ENCODE data around the gene PEA15.
A peak's percentile ranks its signal among the peaks of the same experiment; 100 is the strongest.

PEA15 gene

GRCh38 chr1:160221089-160221488 lies 15.9 kb downstream of the PEA15 start:
- Histone ChIP-seq H3K27ac (ENCODE audit: low read length) (peak overlapping the region; percentile 18), H3K9me3 (ENCODE audit: control insufficient read depth in 2 of 2, low read length in 2 of 2) (no peaks in the 10 kb centered on the region), H3K9ac (ENCODE audit: low read length in 2 of 2) (peak overlapping the region in 1 of 2 donors; percentile 36), H3K4me1 (ENCODE audit: control insufficient read depth, insufficient read depth, low read length) (peaks cover 36% of the 10 kb centered on the region), H3K4me3 (ENCODE audit: low read length in 2 of 2) (no peak overlapping the region), H3K36me3 (ENCODE audit: control insufficient read depth in 2 of 2, insufficient read depth in 2 of 2, low read length in 2 of 2) (peaks cover 55 to 69% of the 10 kb centered on the region in 2 donors), H3K27me3 (ENCODE audit: control insufficient read depth in 1 of 2, insufficient read depth in 2 of 2, low read length in 2 of 2) (no peaks in the 10 kb centered on the region)

DNA sequence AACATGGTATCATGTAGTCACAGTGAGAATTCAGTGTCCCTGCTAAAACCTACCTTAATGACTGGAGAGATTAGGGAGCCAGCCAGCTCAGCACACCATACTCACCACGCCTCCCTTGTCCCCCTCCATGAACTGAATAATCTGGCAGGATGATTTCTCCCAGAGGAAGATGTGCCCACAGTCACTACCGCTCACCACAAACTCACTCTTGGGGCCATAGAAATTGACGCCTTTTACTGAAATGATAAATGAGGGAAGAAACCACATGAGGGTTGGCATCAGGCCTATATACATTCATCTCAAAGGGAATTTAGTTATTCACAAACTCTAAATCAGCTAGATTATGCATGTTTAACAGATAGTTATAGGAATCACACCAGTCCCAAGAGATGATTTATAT lies 17.4 kb downstream of the PEA15 start:
- Histone ChIP-seq H3K9ac (ENCODE audit: low read length in 2 of 2) (no peak overlapping the region), H3K4me3 (ENCODE audit: low read length in 2 of 2) (no peak overlapping the region), H3K36me3 (ENCODE audit: control insufficient read depth in 2 of 2, insufficient read depth in 2 of 2, low read length in 2 of 2) (peaks cover 64 to 72% of the 10 kb centered on the region in 2 donors), H3K9me3 (ENCODE audit: control insufficient read depth in 2 of 2, low read length in 2 of 2) (no peaks in the 10 kb centered on the region), H3K4me1 (ENCODE audit: control insufficient read depth, insufficient read depth, low read length) (peaks cover 28% of the 10 kb centered on the region), H3K27ac (ENCODE audit: low read length) (no peak overlapping the region), H3K27me3 (ENCODE audit: control insufficient read depth in 1 of 2, insufficient read depth in 2 of 2, low read length in 2 of 2) (no peaks in the 10 kb centered on the region)

DNA sequence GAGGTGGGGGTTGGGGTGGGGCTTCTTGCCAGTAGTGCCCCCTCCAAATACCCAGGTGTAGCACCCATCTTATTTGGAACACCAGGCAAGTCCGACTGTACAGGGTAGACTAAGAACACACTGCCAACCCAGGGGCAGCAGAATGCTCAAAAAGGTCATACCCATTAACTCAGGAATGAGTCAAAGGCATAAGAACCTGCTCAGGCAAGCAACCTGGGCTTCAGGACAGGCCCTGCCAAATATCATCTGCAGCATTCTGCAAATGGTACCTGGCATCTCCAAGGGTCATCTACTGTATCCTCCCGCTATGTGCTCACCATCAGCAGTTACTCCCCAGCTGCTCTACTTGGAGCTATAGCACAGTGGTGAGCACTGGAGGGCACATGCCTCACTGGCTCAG lies 19.4 kb downstream of the PEA15 start:
- Histone ChIP-seq H3K4me3 (ENCODE audit: low read length in 2 of 2) (no peak overlapping the region), H3K9ac (ENCODE audit: low read length in 2 of 2) (no peak overlapping the region), H3K27me3 (ENCODE audit: control insufficient read depth in 1 of 2, insufficient read depth in 2 of 2, low read length in 2 of 2) (no peaks in the 10 kb centered on the region), H3K27ac (ENCODE audit: low read length) (no peak overlapping the region), H3K4me1 (ENCODE audit: control insufficient read depth, insufficient read depth, low read length) (peaks cover 7% of the 10 kb centered on the region), H3K9me3 (ENCODE audit: control insufficient read depth in 2 of 2, low read length in 2 of 2) (no peaks in the 10 kb centered on the region), H3K36me3 (ENCODE audit: control insufficient read depth in 2 of 2, insufficient read depth in 2 of 2, low read length in 2 of 2) (peaks cover 71% of the 10 kb centered on the region in 2 donors)

DNA sequence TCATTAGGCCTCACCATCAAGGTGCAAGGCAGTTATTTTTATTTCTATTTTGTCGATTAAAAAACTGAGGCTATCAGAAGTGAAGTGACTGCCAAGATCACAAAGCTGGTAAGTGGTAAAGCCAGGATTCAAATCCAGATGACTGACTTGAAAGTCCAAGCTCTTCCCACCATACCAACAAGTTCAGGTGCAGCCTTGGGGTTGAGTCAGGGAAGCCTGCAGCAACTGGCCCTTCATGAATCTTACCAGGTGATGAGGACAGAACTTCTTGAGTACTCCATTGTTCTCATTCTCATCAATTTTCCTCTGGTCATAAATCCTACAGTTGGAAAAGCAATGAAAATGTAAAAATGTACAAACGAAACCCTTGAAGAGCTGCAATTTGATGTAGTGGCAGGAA lies 20.2 kb downstream of the PEA15 start:
- no peaks in the 10 kb centered on the region for H3K4me1 ChIP-seq (ENCODE audit: control insufficient read depth, insufficient read depth, low read length)
- H3K9me3 ChIP-seq (ENCODE audit: control insufficient read depth in 2 of 2, low read length in 2 of 2) = no peaks in the 10 kb centered on the region
- H3K27me3 ChIP-seq (ENCODE audit: control insufficient read depth in 1 of 2, insufficient read depth in 2 of 2, low read length in 2 of 2) = no peaks in the 10 kb centered on the region
- no peak overlapping the region for H3K27ac ChIP-seq (ENCODE audit: low read length)
- peaks cover 73 to 74% of the 10 kb centered on the region in 2 donors for H3K36me3 ChIP-seq (ENCODE audit: control insufficient read depth in 2 of 2, insufficient read depth in 2 of 2, low read length in 2 of 2)
- no peak overlapping the region for H3K4me3 ChIP-seq (ENCODE audit: low read length in 2 of 2)
- no peak overlapping the region for H3K9ac ChIP-seq (ENCODE audit: low read length in 2 of 2)

GRCh38 chr1:160226623-160227022 lies 21.4 kb downstream of the PEA15 start:
- H3K4me3 ChIP-seq (ENCODE audit: low read length in 2 of 2) = no peak overlapping the region
- H3K9me3 ChIP-seq (ENCODE audit: control insufficient read depth in 2 of 2, low read length in 2 of 2) = no peaks in the 10 kb centered on the region
- no peak overlapping the region for H3K9ac ChIP-seq (ENCODE audit: low read length in 2 of 2)
- no peaks in the 10 kb centered on the region for H3K4me1 ChIP-seq (ENCODE audit: control insufficient read depth, insufficient read depth, low read length)
- no peaks in the 10 kb centered on the region for H3K27me3 ChIP-seq (ENCODE audit: control insufficient read depth in 1 of 2, insufficient read depth in 2 of 2, low read length in 2 of 2)
- H3K27ac ChIP-seq (ENCODE audit: low read length) = no peak overlapping the region
- peaks cover 74 to 75% of the 10 kb centered on the region in 2 donors for H3K36me3 ChIP-seq (ENCODE audit: control insufficient read depth in 2 of 2, insufficient read depth in 2 of 2, low read length in 2 of 2)

GRCh38 chr1:160227034-160227433 lies 21.9 kb downstream of the PEA15 start:
- peaks cover 70 to 75% of the 10 kb centered on the region in 2 donors for H3K36me3 ChIP-seq (ENCODE audit: control insufficient read depth in 2 of 2, insufficient read depth in 2 of 2, low read length in 2 of 2)
- H3K27ac ChIP-seq (ENCODE audit: low read length) = no peak overlapping the region
- H3K9me3 ChIP-seq (ENCODE audit: control insufficient read depth in 2 of 2, low read length in 2 of 2) = no peaks in the 10 kb centered on the region
- H3K27me3 ChIP-seq (ENCODE audit: control insufficient read depth in 1 of 2, insufficient read depth in 2 of 2, low read length in 2 of 2) = no peaks in the 10 kb centered on the region
- no peak overlapping the region for H3K9ac ChIP-seq (ENCODE audit: low read length in 2 of 2)
- H3K4me1 ChIP-seq (ENCODE audit: control insufficient read depth, insufficient read depth, low read length) = no peaks in the 10 kb centered on the region
- no peak overlapping the region for H3K4me3 ChIP-seq (ENCODE audit: low read length in 2 of 2)

- no peak overlapping the region for H3K9ac ChIP-seq (ENCODE audit: low read length in 2 of 2)
- no peaks in the 10 kb centered on the region for H3K27me3 ChIP-seq (ENCODE audit: control insufficient read depth in 1 of 2, insufficient read depth in 2 of 2, low read length in 2 of 2)
- H3K27ac ChIP-seq (ENCODE audit: low read length) = no peak overlapping the region
- no peak overlapping the region for H3K4me3 ChIP-seq (ENCODE audit: low read length in 2 of 2)
- H3K36me3 ChIP-seq (ENCODE audit: control insufficient read depth in 2 of 2, insufficient read depth in 2 of 2, low read length in 2 of 2) = peaks cover 65 to 71% of the 10 kb centered on the region in 2 donors
- H3K9me3 ChIP-seq (ENCODE audit: control insufficient read depth in 2 of 2, low read length in 2 of 2) = no peaks in the 10 kb centered on the region
- H3K4me1 ChIP-seq (ENCODE audit: control insufficient read depth, insufficient read depth, low read length) = no peaks in the 10 kb centered on the region
Measured at GRCh38 chr1:160227561-160227960, 22.4 kb downstream of the PEA15 start.

GRCh38 chr1:160228431-160228830 lies 23.2 kb downstream of the PEA15 start:
- Histone ChIP-seq H3K27me3 (ENCODE audit: control insufficient read depth in 1 of 2, insufficient read depth in 2 of 2, low read length in 2 of 2) (no peaks in the 10 kb centered on the region), H3K4me3 (ENCODE audit: low read length in 2 of 2) (no peak overlapping the region), H3K9me3 (ENCODE audit: control insufficient read depth in 2 of 2, low read length in 2 of 2) (no peaks in the 10 kb centered on the region), H3K36me3 (ENCODE audit: control insufficient read depth in 2 of 2, insufficient read depth in 2 of 2, low read length in 2 of 2) (peaks cover 58 to 64% of the 10 kb centered on the region in 2 donors), H3K9ac (ENCODE audit: low read length in 2 of 2) (no peak overlapping the region), H3K4me1 (ENCODE audit: control insufficient read depth, insufficient read depth, low read length) (no peaks in the 10 kb centered on the region), H3K27ac (ENCODE audit: low read length) (no peak overlapping the region)

GRCh38 chr1:160232911-160233310 lies 27.7 kb downstream of the PEA15 start:
- H3K27ac ChIP-seq (ENCODE audit: low read length) = no peak overlapping the region
- H3K27me3 ChIP-seq (ENCODE audit: control insufficient read depth in 1 of 2, insufficient read depth in 2 of 2, low read length in 2 of 2) = no peaks in the 10 kb centered on the region
- H3K9me3 ChIP-seq (ENCODE audit: control insufficient read depth in 2 of 2, low read length in 2 of 2) = no peaks in the 10 kb centered on the region
- no peak overlapping the region for H3K4me3 ChIP-seq (ENCODE audit: low read length in 2 of 2)
- no peak overlapping the region for H3K9ac ChIP-seq (ENCODE audit: low read length in 2 of 2)
- H3K4me1 ChIP-seq (ENCODE audit: control insufficient read depth, insufficient read depth, low read length) = no peaks in the 10 kb centered on the region
- H3K36me3 ChIP-seq (ENCODE audit: control insufficient read depth in 2 of 2, insufficient read depth in 2 of 2, low read length in 2 of 2) = peaks cover 46 to 47% of the 10 kb centered on the region in 2 donors

DNA sequence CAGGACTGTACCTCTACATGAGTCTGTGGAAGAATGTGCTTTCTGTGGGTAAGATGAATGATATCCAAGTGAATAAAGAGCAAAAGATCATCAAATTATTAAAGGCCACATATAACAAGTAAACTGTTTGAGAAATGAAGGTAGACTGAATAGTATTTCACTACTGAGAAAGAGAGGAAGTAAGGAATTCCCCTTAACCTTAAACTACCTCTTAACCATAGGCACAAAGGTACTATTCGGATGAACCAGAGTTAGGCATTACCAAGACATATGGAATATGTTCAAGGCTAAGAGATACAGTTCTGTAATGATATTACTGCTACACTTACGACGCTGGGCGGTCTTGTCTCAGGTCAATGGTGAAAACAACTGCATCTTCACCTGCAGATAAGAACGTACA lies 31.6 kb downstream of the PEA15 start:
- H3K36me3 ChIP-seq (ENCODE audit: control insufficient read depth in 2 of 2, insufficient read depth in 2 of 2, low read length in 2 of 2) = peaks cover 44 to 52% of the 10 kb centered on the region in 2 donors
- H3K9me3 ChIP-seq (ENCODE audit: control insufficient read depth in 2 of 2, low read length in 2 of 2) = no peaks in the 10 kb centered on the region
- H3K27ac ChIP-seq (ENCODE audit: low read length) = no peak overlapping the region
- no peak overlapping the region for H3K4me3 ChIP-seq (ENCODE audit: low read length in 2 of 2)
- no peaks in the 10 kb centered on the region for H3K27me3 ChIP-seq (ENCODE audit: control insufficient read depth in 1 of 2, insufficient read depth in 2 of 2, low read length in 2 of 2)
- H3K9ac ChIP-seq (ENCODE audit: low read length in 2 of 2) = no peak overlapping the region
- H3K4me1 ChIP-seq (ENCODE audit: control insufficient read depth, insufficient read depth, low read length) = no peaks in the 10 kb centered on the region

GRCh38 chr1:160237558-160237957 lies 32.4 kb downstream of the PEA15 start:
- no peak overlapping the region for H3K4me3 ChIP-seq (ENCODE audit: low read length in 2 of 2)
- no peaks in the 10 kb centered on the region for H3K9me3 ChIP-seq (ENCODE audit: control insufficient read depth in 2 of 2, low read length in 2 of 2)
- no peaks in the 10 kb centered on the region for H3K4me1 ChIP-seq (ENCODE audit: control insufficient read depth, insufficient read depth, low read length)
- H3K27me3 ChIP-seq (ENCODE audit: control insufficient read depth in 1 of 2, insufficient read depth in 2 of 2, low read length in 2 of 2) = no peaks in the 10 kb centered on the region
- H3K27ac ChIP-seq (ENCODE audit: low read length) = no peak overlapping the region
- H3K36me3 ChIP-seq (ENCODE audit: control insufficient read depth in 2 of 2, insufficient read depth in 2 of 2, low read length in 2 of 2) = peaks cover 40 to 52% of the 10 kb centered on the region in 2 donors
- H3K9ac ChIP-seq (ENCODE audit: low read length in 2 of 2) = no peak overlapping the region

All from stomach smooth muscle (tissue), 2 donors.